Amniotic stem cell (primary cell): ENCODE data around the gene HIVEP1.
"Not testable (repeated sequence)": the region's sequence is repeated elsewhere in the genome, so short reads cannot be mapped to it uniquely, and the experiment has no call there.

Experiments
- DNase-seq: peaks from one replicate; lab custom pipeline; 2025; lab: John Stamatoyannopoulos, UW

The HIVEP1 gene

GRCh38 chr6:12084681-12085080 lies 72.6 kb downstream of the HIVEP1 start:
- DNase-seq = no peak

- no peak for DNase-seq
Measured at GRCh38 chr6:12088531-12088930, 76.4 kb downstream of the HIVEP1 start.

GRCh38 chr6:12090714-12091113 lies 78.6 kb downstream of the HIVEP1 start:
- DNase-seq = no peak

GRCh38 chr6:12092762-12093161 lies 80.7 kb downstream of the HIVEP1 start:
- no peak for DNase-seq

- DNase-seq = no peak
Measured at GRCh38 chr6:12094689-12095088, 82.6 kb downstream of the HIVEP1 start.

GRCh38 chr6:12096342-12096741 lies 84.2 kb downstream of the HIVEP1 start:
- DNase-seq = no peak

- DNase-seq = no peak
Measured at GRCh38 chr6:12097791-12098190, 85.7 kb downstream of the HIVEP1 start.

GRCh38 chr6:12099623-12100338 lies 87.7 kb downstream of the HIVEP1 start:
- DNase-seq = no peak

- no peak for DNase-seq
Measured at GRCh38 chr6:12101048-12101447, 88.9 kb downstream of the HIVEP1 start.

- no peak for DNase-seq
Measured at GRCh38 chr6:12101653-12102312, 89.7 kb downstream of the HIVEP1 start.

- DNase-seq = no peak
Measured at GRCh38 chr6:12102350-12102749, 90.2 kb downstream of the HIVEP1 start.

GRCh38 chr6:12103158-12103557 lies 91.0 kb downstream of the HIVEP1 start:
- DNase-seq = no peak

- DNase-seq = no peak
Measured at GRCh38 chr6:12105271-12105670, 93.2 kb downstream of the HIVEP1 start.

GRCh38 chr6:12108376-12108775 lies 96.3 kb downstream of the HIVEP1 start:
- not testable (repeated sequence) for DNase-seq

- no peak for DNase-seq
Measured at GRCh38 chr6:12110523-12111362, 98.6 kb downstream of the HIVEP1 start.

- DNase-seq = no peak
Measured at GRCh38 chr6:12111363-12111670, 99.2 kb downstream of the HIVEP1 start.

- no peak for DNase-seq
Measured at GRCh38 chr6:12112540-12113189, 100.6 kb downstream of the HIVEP1 start.

- DNase-seq = no peak
Measured at GRCh38 chr6:12113190-12113577, 101.1 kb downstream of the HIVEP1 start.

- DNase-seq = no peak
Measured at GRCh38 chr6:12114055-12114503, 102.0 kb downstream of the HIVEP1 start.

- no peak for DNase-seq
Measured at GRCh38 chr6:12115001-12115400, 102.9 kb downstream of the HIVEP1 start.

- no peak for DNase-seq
Measured at GRCh38 chr6:12115492-12115891, 103.4 kb downstream of the HIVEP1 start.

GRCh38 chr6:12116264-12116800 lies 104.2 kb downstream of the HIVEP1 start:
- no peak for DNase-seq
